Activated naive CD8-positive, alpha-beta T cell treated with anti-CD3 and anti-CD28 coated beads, Interleukin-2, amount 10 ng/mL, durations not matched to agents 7 days and 5 days (primary cell): ENCODE measurements around the gene C1orf115. TPM values are rescaled to one million over a fixed set of nuclear protein-coding genes. Genes with fewer than 3 reads are reported as not detected.

Experiments used
- ATAC-seq: fragments of 150-1000 bp; cut with Tn5 transposase; one replicate; pipeline ENCODE4 v1.10.0; 2021; ENCODE audit warnings: low read depth, moderate library complexity
- POLR2A ChIA-PET: fragments of 350-600 bp; sonication (Branson Sonifier 250); formaldehyde crosslinking; loops from one replicate; lab custom pipeline; 2021; ENCODE audit warnings: antibody characterized with exemption; lab: Charles Lee
- DNase-seq: peaks from one replicate; pipeline ENCODE4 v3.0.0; 2021
- H3K27ac Mint-ChIP-seq: one replicate; pipeline ENCODE4 v1.8.0; 2022; ENCODE audit warnings: mild to moderate bottlenecking, mixed read lengths
- H3K27me3 Mint-ChIP-seq: one replicate; pipeline ENCODE4 v1.8.0; 2022; ENCODE audit warnings: mild to moderate bottlenecking, moderate library complexity, mixed read lengths
- H3K36me3 Mint-ChIP-seq: one replicate; pipeline ENCODE4 v1.8.0; 2021; ENCODE audit warnings: mild to moderate bottlenecking, mixed read lengths
- H3K4me1 Mint-ChIP-seq: one replicate; pipeline ENCODE4 v1.8.0; 2021; ENCODE audit warnings: mixed read lengths
- H3K4me3 Mint-ChIP-seq: one replicate; pipeline ENCODE4 v1.8.0; 2022; ENCODE audit warnings: mild to moderate bottlenecking, moderate library complexity, mixed read lengths
- H3K9me3 Mint-ChIP-seq: one replicate; pipeline ENCODE4 v1.8.0; 2021; ENCODE audit warnings: mixed read lengths
- total RNA-seq, 2 experiments: library from RNA; stranded (reverse); gene quantifications; one replicate each; pipeline ENCODE4 v1.2.3, GENCODE V29; 2021

C1orf115 gene
- total RNA-seq, 2 experiments from 2014 or later = 0.25 to 0.28 TPM

GRCh38 chr1:220742520-220742919 lies 52.4 kb downstream of the C1orf115 start:
- Mint-ChIP-seq H3K4me1 (no peaks in the 10 kb centered on the region), H3K36me3 (no peaks in the 10 kb centered on the region), H3K4me3 (no peak overlapping the region), H3K27me3 (peaks cover 36% of the 10 kb centered on the region), H3K27ac (no peak overlapping the region), H3K9me3 (no peaks in the 10 kb centered on the region)
- DNase-seq = no peak
- POLR2A ChIA-PET = no interaction called here
- no peak for ATAC-seq

GRCh38 chr1:220746851-220747250 lies 56.7 kb downstream of the C1orf115 start:
- POLR2A ChIA-PET = no interaction called here
- Mint-ChIP-seq H3K27me3 (peaks cover 50% of the 10 kb centered on the region), H3K36me3 (no peaks in the 10 kb centered on the region), H3K4me3 (no peak overlapping the region), H3K4me1 (peaks cover 5% of the 10 kb centered on the region), H3K9me3 (no peaks in the 10 kb centered on the region), H3K27ac (no peak overlapping the region)
- ATAC-seq (no peak), DNase-seq (no peak)

GRCh38 chr1:220747437-220748088 lies 57.4 kb downstream of the C1orf115 start:
- ATAC-seq (no peak), DNase-seq (no peak)
- no peak overlapping the region for H3K27ac Mint-ChIP-seq
- POLR2A ChIA-PET = no interaction called here
- H3K27me3 Mint-ChIP-seq = peaks cover 50% of the 10 kb centered on the region
- H3K4me3 Mint-ChIP-seq = peak overlapping the region; percentile 64
- no peaks in the 10 kb centered on the region for H3K9me3 Mint-ChIP-seq
- H3K36me3 Mint-ChIP-seq = no peaks in the 10 kb centered on the region
- H3K4me1 Mint-ChIP-seq = peaks cover 5% of the 10 kb centered on the region

GRCh38 chr1:220748089-220748934 lies 58.1 kb downstream of the C1orf115 start, which contains the start of gene MTARC2:
Gene MTARC2 (plus strand): TSS chr1:220748322. CDS start chr1:220748532, 210 bp downstream.
- POLR2A ChIA-PET = no interaction called here
- H3K36me3 Mint-ChIP-seq = no peaks in the 10 kb centered on the region
- peaks cover 5% of the 10 kb centered on the region for H3K4me1 Mint-ChIP-seq
- H3K4me3 Mint-ChIP-seq = peak within 1 kb of the TSS; percentile 64
- H3K27me3 Mint-ChIP-seq = peaks cover 50% of the 10 kb centered on the region
- DNase-seq (peak; percentile 36), ATAC-seq (peak; percentile 60)
- H3K27ac Mint-ChIP-seq = no peak within 1 kb of the TSS
- H3K9me3 Mint-ChIP-seq = no peaks in the 10 kb centered on the region

Other genes with a start within 250 kb of the C1orf115 start
- not detected for gene MARK1, start 162.2 kb upstream of the C1orf115 start, total RNA-seq
- gene MTARC2, start 58.0 kb downstream of the C1orf115 start, total RNA-seq = not detected
- not detected for gene MTARC1, start 96.5 kb downstream of the C1orf115 start, total RNA-seq
- under 1 TPM; 0.28 to 0.43 TPM for gene HLX, start 189.1 kb downstream of the C1orf115 start, total RNA-seq